C4-2B (cell line): ENCODE measurements around the gene AKAP8L.
"Not testable (repeated sequence)": the region's sequence is repeated elsewhere in the genome, so short reads cannot be mapped to it uniquely, and the experiment has no call there.

Experiments
- H3K27ac ChIP-seq: fragments of 450-650 bp; 2 replicates; pipeline ENCODE4 v1.5.1; 2017
- ZFX ChIP-seq: fragments of 450-650 bp; IDR thresholded peaks from 2 replicates; pipeline ENCODE4 v1.6.1; 2017
- TF ChIP-seq, protein P1 (sequence below): fragments of 450-650 bp; conservative IDR thresholded peaks from 2 replicates; pipeline ENCODE4 v1.5.1; 2017; ENCODE audit warnings: mild to moderate bottlenecking

Gene AKAP8L

GRCh38 chr19:15369594-15369891 is 49.2 kb downstream of the AKAP8L start:
- no peak overlapping the region for H3K27ac ChIP-seq
- TF ChIP-seq, protein P1, sequence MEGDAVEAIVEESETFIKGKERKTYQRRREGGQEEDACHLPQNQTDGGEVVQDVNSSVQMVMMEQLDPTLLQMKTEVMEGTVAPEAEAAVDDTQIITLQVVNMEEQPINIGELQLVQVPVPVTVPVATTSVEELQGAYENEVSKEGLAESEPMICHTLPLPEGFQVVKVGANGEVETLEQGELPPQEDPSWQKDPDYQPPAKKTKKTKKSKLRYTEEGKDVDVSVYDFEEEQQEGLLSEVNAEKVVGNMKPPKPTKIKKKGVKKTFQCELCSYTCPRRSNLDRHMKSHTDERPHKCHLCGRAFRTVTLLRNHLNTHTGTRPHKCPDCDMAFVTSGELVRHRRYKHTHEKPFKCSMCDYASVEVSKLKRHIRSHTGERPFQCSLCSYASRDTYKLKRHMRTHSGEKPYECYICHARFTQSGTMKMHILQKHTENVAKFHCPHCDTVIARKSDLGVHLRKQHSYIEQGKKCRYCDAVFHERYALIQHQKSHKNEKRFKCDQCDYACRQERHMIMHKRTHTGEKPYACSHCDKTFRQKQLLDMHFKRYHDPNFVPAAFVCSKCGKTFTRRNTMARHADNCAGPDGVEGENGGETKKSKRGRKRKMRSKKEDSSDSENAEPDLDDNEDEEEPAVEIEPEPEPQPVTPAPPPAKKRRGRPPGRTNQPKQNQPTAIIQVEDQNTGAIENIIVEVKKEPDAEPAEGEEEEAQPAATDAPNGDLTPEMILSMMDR, result no peak
- no peak for TF ChIP-seq ZFX

DNA sequence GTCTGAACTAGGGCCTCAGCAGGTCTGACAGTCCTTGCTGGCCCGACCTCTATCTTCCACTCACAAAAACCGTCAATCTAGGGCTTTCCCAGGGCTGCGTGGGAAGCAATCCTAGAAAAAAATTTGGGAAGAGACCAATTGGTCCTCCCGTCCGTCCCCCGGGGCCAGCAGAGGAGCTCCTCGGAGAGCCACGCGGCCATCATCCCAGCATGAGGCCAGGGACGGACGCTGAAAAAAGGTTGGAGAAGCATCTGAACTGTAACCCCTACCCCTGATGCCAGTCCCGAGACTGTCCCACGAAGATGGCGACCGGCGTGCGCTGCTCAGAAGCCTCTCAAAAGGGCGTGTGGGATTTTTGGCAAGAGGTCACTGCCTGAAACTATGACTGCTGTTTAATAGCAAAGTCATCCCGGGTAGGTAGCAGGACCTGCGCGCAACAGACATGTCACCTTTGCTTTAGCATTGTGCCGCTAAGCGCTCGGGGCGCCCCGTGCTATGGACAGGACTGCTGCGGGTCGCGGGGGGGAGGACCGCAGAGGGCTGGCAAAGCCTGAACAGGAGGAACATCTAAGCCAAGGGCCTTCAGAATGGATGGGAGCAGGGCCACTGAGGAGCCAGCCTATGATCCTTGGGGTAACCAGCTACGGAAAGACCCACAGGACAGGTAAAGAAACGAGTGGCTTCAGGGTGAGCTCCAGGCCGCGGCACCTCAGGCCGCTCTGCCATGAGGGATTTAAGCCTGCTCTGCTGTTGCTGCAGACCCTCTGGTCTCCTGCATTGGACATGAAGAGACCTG is 49.8 kb downstream of the AKAP8L start:
- H3K27ac ChIP-seq, result no peak overlapping the region
- TF ChIP-seq ZFX, result no peak
- TF ChIP-seq, protein P1, result no peak

- TF ChIP-seq, protein P1, result no peak
- TF ChIP-seq ZFX, result no peak
- H3K27ac ChIP-seq, result no peak overlapping the region
These were observed 50.6 kb downstream of the AKAP8L start for GRCh38 chr19:15368051-15368632.

DNA sequence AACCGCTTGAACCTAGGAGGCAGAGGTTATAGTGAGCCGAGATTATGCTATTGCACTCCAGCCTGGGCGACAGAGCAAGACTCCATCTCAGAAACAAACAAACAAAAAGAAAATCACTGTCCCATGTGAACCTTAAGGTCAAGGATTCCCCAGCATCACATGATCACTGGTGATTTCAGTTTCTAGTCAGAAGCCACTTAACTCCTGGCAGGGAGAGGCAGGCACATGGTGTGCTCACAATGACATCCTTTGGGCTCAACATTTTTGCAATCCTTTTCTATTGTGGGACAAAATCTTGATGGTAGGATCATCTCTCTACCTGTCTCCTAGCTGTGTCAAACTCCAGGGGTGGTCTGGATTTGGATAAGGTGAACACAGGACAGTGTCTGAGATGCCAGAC is 51.3 kb downstream of the AKAP8L start:
- TF ChIP-seq, protein P1, result no peak
- TF ChIP-seq ZFX, result no peak
- no peak overlapping the region for H3K27ac ChIP-seq

DNA sequence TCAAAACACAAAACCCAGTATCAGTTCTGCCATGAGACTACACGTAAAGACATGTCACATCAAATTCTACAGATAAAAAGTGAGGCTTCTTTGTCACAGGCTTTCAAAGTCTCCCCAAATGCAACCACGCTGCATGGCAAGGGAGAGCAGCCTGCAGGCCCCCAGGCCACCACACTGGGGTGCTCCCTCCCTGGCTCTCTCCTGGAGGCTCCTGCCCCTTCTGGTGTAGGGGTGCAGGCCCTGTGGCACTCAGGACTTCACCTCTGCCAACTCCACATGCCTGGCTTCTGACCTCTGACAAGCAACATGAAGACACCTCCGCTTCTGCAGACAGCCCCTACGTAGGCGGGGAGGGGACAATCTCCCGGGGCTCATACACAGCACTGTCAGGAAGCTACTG is 53.5 kb downstream of the AKAP8L start:
- no peak for TF ChIP-seq ZFX
- TF ChIP-seq, protein P1, result no peak
- H3K27ac ChIP-seq, result no peak overlapping the region

DNA sequence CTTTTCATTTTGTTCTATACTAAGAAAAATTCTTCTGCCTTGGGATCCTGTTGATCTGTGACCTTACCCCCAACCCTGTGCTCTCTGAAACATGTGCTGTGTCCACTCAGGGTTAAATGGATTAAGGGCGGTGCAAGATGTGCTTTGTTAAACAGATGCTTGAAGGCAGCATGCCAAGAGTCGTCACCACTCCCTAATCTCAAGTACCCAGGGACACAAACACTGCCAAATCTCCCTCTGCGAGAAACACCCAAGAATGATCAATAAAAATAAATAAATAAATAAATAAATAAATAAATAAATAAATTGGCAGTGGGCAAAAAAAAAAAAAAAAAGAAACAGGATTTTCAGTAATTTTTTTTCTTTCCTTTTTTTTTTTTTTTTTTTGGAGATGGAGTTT is 55.0 kb downstream of the AKAP8L start:
- H3K27ac ChIP-seq, result not testable (repeated sequence)

GRCh38 chr19:15363048-15363447 is 55.7 kb downstream of the AKAP8L start:
- H3K27ac ChIP-seq, result not testable (repeated sequence)

- H3K27ac ChIP-seq, result not testable (repeated sequence)
These were observed 58.8 kb downstream of the AKAP8L start for GRCh38 chr19:15360015-15360414.

DNA sequence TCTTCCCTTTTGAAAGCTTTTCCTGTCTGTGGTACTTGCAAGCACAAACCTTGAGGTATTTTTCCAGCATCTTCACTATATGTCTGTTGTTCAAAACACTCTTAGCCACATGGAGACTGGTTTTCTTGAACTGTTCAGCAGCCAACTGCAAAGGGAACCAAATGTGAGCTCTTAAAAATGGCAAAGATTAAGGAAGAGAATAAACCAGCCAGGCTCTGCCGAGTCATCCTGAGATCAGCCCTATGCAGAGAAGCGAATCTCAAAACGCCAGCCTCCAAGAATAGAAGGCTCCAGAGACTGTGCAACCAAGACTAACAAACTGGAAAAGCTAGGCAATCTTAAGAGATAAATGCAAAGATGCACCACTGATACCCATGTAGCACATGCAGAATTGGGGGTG is 59.9 kb downstream of the AKAP8L start:
- TF ChIP-seq, protein P1, result no peak
- TF ChIP-seq ZFX, result no peak
- H3K27ac ChIP-seq, result no peak overlapping the region
